ENCODE measurements around the gene FHIP1A. TPM values are rescaled to one million over a fixed set of nuclear protein-coding genes. Genes with fewer than 3 reads are reported as not detected.
"Not testable (repeated sequence)": the region's sequence is repeated elsewhere in the genome, so short reads cannot be mapped to it uniquely, and the experiment has no call there.

The FHIP1A gene
- total and polyA plus RNA-seq, 2 of the 8 experiments (the other 6 are each of a cell fraction or from before 2014, with no cell fraction given) = 17.9 to 75.2 TPM

DNA sequence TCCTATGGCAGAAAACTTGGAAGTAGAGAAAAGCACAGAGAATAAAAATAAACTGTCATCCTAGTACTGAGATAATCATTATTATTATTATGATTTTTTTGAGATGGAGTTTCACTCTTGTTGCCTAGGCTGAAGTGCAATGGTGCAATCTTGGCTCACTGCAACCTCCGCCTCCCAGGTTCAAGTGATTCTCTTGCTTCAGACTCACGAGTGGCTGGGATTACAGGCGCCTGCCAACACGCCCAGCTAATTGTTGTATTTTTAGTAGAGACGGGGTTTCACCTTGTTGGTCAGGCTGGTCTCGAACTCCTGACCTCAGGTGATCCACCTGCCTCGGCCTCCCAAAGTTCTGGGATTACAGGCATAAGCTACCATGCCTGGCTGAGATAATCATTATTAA is 4.2 kb upstream of the FHIP1A start:
- H3K23ac ChIP-seq (ENCODE audit: insufficient read length); H2BK5ac ChIP-seq (ENCODE audit: low read depth, low read length); H2BK12ac ChIP-seq (ENCODE audit: low read depth, low read length); H3K9ac ChIP-seq (replicated peaks in 1 of 4; ENCODE audit: extremely low read depth in 1 of 4, low read depth in 3 of 4, low read length in 3 of 4); H3K79me2 ChIP-seq (ENCODE audit: control insufficient read depth in 1 of 2, insufficient read depth in 2 of 2, low read length in 2 of 2); H3K56ac ChIP-seq (replicated peaks; ENCODE audit: insufficient read length, low read depth, low read length); H4K8ac ChIP-seq (ENCODE audit: extremely low read depth, insufficient read depth, low read length); H3K18ac ChIP-seq (ENCODE audit: extremely low read depth, low read length); H2AK5ac ChIP-seq (ENCODE audit: low read depth, low read length); H3K4me2 ChIP-seq (ENCODE audit: insufficient read depth in 1 of 2, low read depth in 2 of 2, low read length in 2 of 2); H3K14ac ChIP-seq (ENCODE audit: insufficient read length); H3K36me3 ChIP-seq (ENCODE audit: control insufficient read depth in 2 of 4, insufficient read depth in 4 of 4, low read length in 3 of 4); H4K91ac ChIP-seq (replicated peaks; ENCODE audit: insufficient read length, low read length); DNase-seq (ENCODE audit: low read depth in 1 of 2, low spot score in 2 of 2); H3K27me3 ChIP-seq (replicated peaks in 1 of 4; ENCODE audit: control insufficient read depth in 3 of 4, extremely low read depth in 1 of 4, insufficient read depth in 3 of 4, low read length in 3 of 4); H3K9me3 ChIP-seq (ENCODE audit: insufficient read depth in 2 of 2, low read depth in 1 of 2, low read length in 1 of 2); H4K20me1 ChIP-seq (replicated peaks in 1 of 2; ENCODE audit: control insufficient read depth in 1 of 2, insufficient read depth in 2 of 2, low read length in 2 of 2); POLR2A ChIA-PET (ENCODE audit: partially characterized antibody); H3K4me1 ChIP-seq (replicated peaks in 1 of 4; ENCODE audit: control insufficient read depth in 3 of 4, insufficient read depth in 4 of 4, low read length in 3 of 4); H2BK120ac ChIP-seq (replicated peaks; ENCODE audit: low read depth, low read length); H3K4ac ChIP-seq (replicated peaks; ENCODE audit: insufficient read length, low read depth, low read length); FAIRE-seq; H2AFZ ChIP-seq (ENCODE audit: low read length); H2BK15ac ChIP-seq (ENCODE audit: low read length); H3K4me3 ChIP-seq (ENCODE audit: extremely low read depth in 1 of 4, insufficient read depth in 2 of 4, low read depth in 3 of 4, low read length in 4 of 4); H2BK20ac ChIP-seq (ENCODE audit: low read length); H3K79me1 ChIP-seq (ENCODE audit: low read depth, low read length); H3K27ac ChIP-seq (ENCODE audit: low read depth, low read length); H4K5ac ChIP-seq (ENCODE audit: insufficient read length, low read depth, low read length): not testable (repeated sequence)
- CTCF ChIA-PET (ENCODE audit: partially characterized antibody) = interaction anchor here (0.6 to 1.4 kb wide), 2 partner anchors 43 to 87 kb away, joined by 3 read pairs; no protein-coding TSS in a partner anchor
- peaks cover 14% of the 10 kb centered on the region for H3K23me2 ChIP-seq (ENCODE audit: low read depth, low read length)
- 89% methylated on average over 7 of the region's 7 CpGs; no CpG with 5 or more reads in 1 of the 2 experiments for WGBS, 2 experiments (ENCODE audit: extremely low coverage in 1 of 2, insufficient coverage in 1 of 2, insufficient read length in 1 of 2, insufficient replicate concordance in 2 of 2, low coverage in 1 of 2, low lambda C conversion rate in 2 of 2, missing lambda C conversion rate in 1 of 2)

All from H1 (cell line).